ENCODE results near the gene EIF4ENIF1. TPM values are rescaled to one million over a fixed set of nuclear protein-coding genes. Genes with fewer than 3 reads are reported as not detected.
"Not testable (repeated sequence)": the region's sequence is repeated elsewhere in the genome, so short reads cannot be mapped to it uniquely, and the experiment has no call there.

The EIF4ENIF1 gene
- total and polyA plus RNA-seq, 10 donors, result 7.3 to 39.4 (median 24.7) TPM

- 0 to 2% (median 0%) methylated on average over 15 of the region's 15 CpGs for WGBS, 5 donors
- H3K4me3 ChIP-seq, result peak overlapping the region; percentile 76 to 96 (median 87)
- H3K27ac ChIP-seq, result peak overlapping the region; percentile 96 to 99 (median 98)
- no peaks in the 10 kb centered on the region for H3K9me3 ChIP-seq
- intact Hi-C loops (cut with DNase I; ENCODE audit: low total_unique reads), result loop anchor here (10.0 kb wide), 1 partner anchor 144 kb away; no protein-coding TSS in a partner anchor
- peaks cover 0 to 28% (median 9%) of the 10 kb centered on the region in 6 donors for H3K36me3 ChIP-seq
- peak; percentile 90 for DNase-seq
- peak in 1 of 3 donors; percentile 60 for TF ChIP-seq POLR2A (IDR thresholded peaks at IDR 0.05)
- peak in 6 of 11 experiments; percentile 35 to 53 (median 41) for TF ChIP-seq CTCF (IDR thresholded peaks at IDR 0.05 in 8 of 11, conservative IDR thresholded peaks at IDR 0.05 in 3 of 11)
- peak in 1 of 3 donors; percentile 95 for TF ChIP-seq POLR2AphosphoS5 (IDR thresholded peaks at IDR 0.05)
- peaks cover 26 to 84% (median 53%) of the 10 kb centered on the region in 6 donors for H3K4me1 ChIP-seq
- no peaks in the 10 kb centered on the region for H3K27me3 ChIP-seq (replicated peaks in 1 of 7)
Observed at GRCh38 chr22:31490496-31490925, 869 bp upstream of the EIF4ENIF1 start.

DNA sequence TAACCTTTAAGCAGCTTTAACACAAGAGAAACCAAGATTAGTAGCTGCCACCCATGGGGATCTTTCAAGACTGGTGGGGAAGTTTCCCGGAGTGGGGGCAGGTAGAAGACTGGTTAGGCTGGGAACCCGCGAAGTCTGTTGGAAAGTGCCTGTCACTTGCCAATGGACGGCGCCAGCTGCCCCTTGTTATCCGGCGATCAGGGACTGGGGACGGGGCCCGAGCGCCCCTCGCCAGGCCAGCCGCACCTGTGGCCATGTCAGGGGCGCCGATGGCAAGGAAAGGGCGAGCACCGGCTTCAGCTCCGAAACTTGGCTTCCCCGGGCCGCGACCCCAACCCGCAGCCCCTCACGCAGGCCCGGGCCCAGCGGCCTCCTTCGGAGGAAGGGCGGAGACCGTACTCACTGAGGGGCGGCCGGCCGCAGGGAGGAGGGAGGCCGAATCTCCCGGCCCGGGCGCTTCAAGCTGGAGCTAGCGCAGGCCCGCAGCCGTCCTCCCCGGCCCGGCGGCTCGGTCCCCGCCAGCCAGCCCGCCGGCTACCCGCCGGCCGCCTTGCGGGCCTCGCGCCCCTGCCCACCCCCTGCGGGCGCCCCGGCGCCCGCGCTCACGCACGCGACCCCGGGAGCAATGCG, 539 bp downstream of the EIF4ENIF1 start:
- intact Hi-C loops (cut with DNase I; ENCODE audit: low total_unique reads), result no loop called here

GRCh38 chr22:31488346-31488883, 1.2 kb downstream of the EIF4ENIF1 start:
- Histone ChIP-seq H3K27ac (peak overlapping the region; percentile 96 to 99 (median 98)), H3K36me3 (peaks cover 0 to 49% (median 20%) of the 10 kb centered on the region in 6 donors), H3K9me3 (no peaks in the 10 kb centered on the region), H3K27me3 (replicated peaks in 1 of 7) (no peaks in the 10 kb centered on the region), H3K4me1 (peaks cover 20 to 84% (median 38%) of the 10 kb centered on the region in 6 donors), H3K4me3 (peak overlapping the region in 7 of 8 donors; percentile 77 to 96 (median 88))
- no peak for DNase-seq
- 63 to 74% (median 69%) methylated on average over 6 of the region's 6 CpGs for WGBS, 5 donors
- TF ChIP-seq CTCF (IDR thresholded peaks at IDR 0.05 in 8 of 11, conservative IDR thresholded peaks at IDR 0.05 in 3 of 11) (no peak), POLR2A (IDR thresholded peaks at IDR 0.05) (no peak), POLR2AphosphoS5 (IDR thresholded peaks at IDR 0.05) (no peak)
- intact Hi-C loops (cut with DNase I; ENCODE audit: low total_unique reads), result no loop called here

More for the DNA sequence above, 539 bp downstream of the EIF4ENIF1 start:
- peaks cover 0 to 42% (median 16%) of the 10 kb centered on the region in 6 donors for H3K36me3 ChIP-seq
- peak overlapping the region; percentile 96 to 99 (median 98) for H3K27ac ChIP-seq
- no peaks in the 10 kb centered on the region for H3K9me3 ChIP-seq
- 0 to 1% (median 0%) methylated on average over 3 to 61 of the region's 61 CpGs for WGBS, 5 donors
- H3K4me1 ChIP-seq, result peaks cover 20 to 84% (median 41%) of the 10 kb centered on the region in 6 donors
- peak overlapping the region; percentile 76 to 96 (median 87) for H3K4me3 ChIP-seq
- H3K27me3 ChIP-seq (replicated peaks in 1 of 7), result no peaks in the 10 kb centered on the region
- DNase-seq, result peak; percentile 92
- no peak for TF ChIP-seq CTCF (IDR thresholded peaks at IDR 0.05 in 8 of 11, conservative IDR thresholded peaks at IDR 0.05 in 3 of 11)
- peak in 1 of 3 donors; percentile 3 for TF ChIP-seq POLR2AphosphoS5 (IDR thresholded peaks at IDR 0.05)

DNA sequence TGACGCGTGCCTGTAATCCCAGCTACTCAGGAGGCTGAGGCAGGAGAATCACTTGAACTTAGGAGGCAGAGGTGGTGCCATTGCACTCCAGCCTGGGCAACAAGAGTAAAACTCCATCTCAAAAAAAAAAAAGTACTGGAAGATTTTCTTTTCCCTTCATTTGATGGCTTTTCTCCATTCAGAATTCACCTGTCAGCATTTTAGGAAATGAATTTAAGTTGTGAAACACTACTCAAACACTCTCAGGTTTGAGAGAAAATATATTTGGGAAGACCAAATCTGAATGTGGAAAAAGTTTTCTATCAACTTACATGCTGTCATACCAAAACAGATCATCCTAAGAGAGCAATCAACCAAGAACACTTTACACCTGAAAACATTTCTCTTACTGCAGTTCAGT, 2.7 kb downstream of the EIF4ENIF1 start:
- WGBS, 5 donors, result 95 to 100% (median 96%) methylated on average over 2 of the region's 2 CpGs
- intact Hi-C loops (cut with DNase I; ENCODE audit: low total_unique reads), result no loop called here
- Histone ChIP-seq H3K9me3 (no peaks in the 10 kb centered on the region), H3K27me3 (replicated peaks in 1 of 7) (no peaks in the 10 kb centered on the region), H3K4me1 (peaks cover 20 to 78% (median 34%) of the 10 kb centered on the region in 6 donors), H3K27ac (no peak overlapping the region), H3K36me3 (peaks cover 0 to 64% (median 32%) of the 10 kb centered on the region in 6 donors), H3K4me3 (no peak overlapping the region)
- TF ChIP-seq CTCF (IDR thresholded peaks at IDR 0.05 in 8 of 11, conservative IDR thresholded peaks at IDR 0.05 in 3 of 11) (no peak), POLR2A (IDR thresholded peaks at IDR 0.05) (no peak), POLR2AphosphoS5 (IDR thresholded peaks at IDR 0.05) (no peak)
- DNase-seq, result no peak

- H3K27me3 ChIP-seq (replicated peaks in 1 of 7); H3K9me3 ChIP-seq; H3K27ac ChIP-seq; DNase-seq; intact Hi-C loops (cut with DNase I; ENCODE audit: low total_unique reads); H3K4me3 ChIP-seq: not testable (repeated sequence)
- H3K4me1 ChIP-seq, result peaks cover 16 to 72% (median 29%) of the 10 kb centered on the region in 6 donors
- 95 to 98% (median 96%) methylated on average over 11 of the region's 11 CpGs for WGBS, 5 donors
- H3K36me3 ChIP-seq, result peaks cover 0 to 70% (median 38%) of the 10 kb centered on the region in 6 donors
Observed at GRCh38 chr22:31486369-31486768, 3.3 kb downstream of the EIF4ENIF1 start.

DNA sequence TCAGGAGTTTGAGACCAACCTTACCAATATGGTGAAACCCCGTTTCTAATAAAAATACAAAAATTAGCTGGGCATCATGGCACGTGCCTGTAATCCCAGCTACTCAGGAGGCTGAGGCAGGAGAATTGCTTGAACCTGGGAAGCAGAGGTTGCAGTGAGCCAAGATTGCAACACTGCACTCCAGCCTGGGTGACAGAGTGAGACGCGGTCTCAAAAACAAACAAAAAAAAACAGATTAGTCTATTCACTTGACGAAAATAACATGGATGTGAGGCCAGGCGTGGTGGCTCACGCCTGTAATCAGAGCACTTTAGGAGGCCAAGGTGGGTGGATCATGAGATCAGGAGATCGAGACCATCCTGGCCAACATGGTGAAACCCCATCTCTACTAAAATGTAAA, 7.2 kb downstream of the EIF4ENIF1 start:
- intact Hi-C loops (cut with DNase I; ENCODE audit: low total_unique reads); H3K9me3 ChIP-seq; H3K27ac ChIP-seq; H3K27me3 ChIP-seq (replicated peaks in 1 of 7); DNase-seq; H3K4me3 ChIP-seq: not testable (repeated sequence)
- Histone ChIP-seq H3K4me1 (peaks cover 0 to 64% (median 8%) of the 10 kb centered on the region in 6 donors), H3K36me3 (peaks cover 0 to 100% (median 51%) of the 10 kb centered on the region in 6 donors)
- 92 to 96% (median 92%) methylated on average over 8 of the region's 8 CpGs for WGBS, 5 donors

All from spleen (tissue), 11 donors.